NCI-H146 (cell line): ENCODE results near the gene PRSS8.
"Not testable (repeated sequence)": the region's sequence is repeated elsewhere in the genome, so short reads cannot be mapped to it uniquely, and the experiment has no call there.

Experiments
- DNase-seq: peaks from one replicate; lab custom pipeline; 2025; lab: John Stamatoyannopoulos, UW

Gene PRSS8

GRCh38 chr16:31105677-31106213, 29.8 kb downstream of the PRSS8 start:
- DNase-seq: peak; percentile 25

GRCh38 chr16:31100876-31101641, 34.5 kb downstream of the PRSS8 start:
- not testable (repeated sequence) for DNase-seq

- no peak for DNase-seq
These were observed 35.5 kb downstream of the PRSS8 start for GRCh38 chr16:31099860-31100638.

- DNase-seq: peak; percentile 99
These were observed 41.0 kb downstream of the PRSS8 start, which contains the start of gene VKORC1 for GRCh38 chr16:31094424-31095120. VKORC1 (minus strand) TSS chr16:31094797; CDS start chr16:31094729, 68 bp downstream.

- DNase-seq: peak; percentile 55
These were observed 41.5 kb downstream of the PRSS8 start for GRCh38 chr16:31094088-31094423.

GRCh38 chr16:31093132-31093703, 42.3 kb downstream of the PRSS8 start:
- peak; percentile 73 for DNase-seq

- no peak for DNase-seq
These were observed 43.2 kb downstream of the PRSS8 start for GRCh38 chr16:31092330-31092729.

GRCh38 chr16:31090540-31090939, 45.0 kb downstream of the PRSS8 start:
- DNase-seq: no peak

GRCh38 chr16:31089199-31089598, 46.3 kb downstream of the PRSS8 start:
- no peak for DNase-seq

- DNase-seq: no peak
These were observed 46.9 kb downstream of the PRSS8 start, which contains the start of gene PRSS53 for GRCh38 chr16:31088459-31089183. PRSS53 (minus strand) TSS chr16:31088943; CDS start chr16:31088809, 134 bp downstream.

- DNase-seq: no peak
These were observed 47.6 kb downstream of the PRSS8 start for GRCh38 chr16:31087971-31088370.

GRCh38 chr16:31087481-31087880, 48.0 kb downstream of the PRSS8 start:
- DNase-seq: no peak

- DNase-seq: no peak
These were observed 49.0 kb downstream of the PRSS8 start for GRCh38 chr16:31086629-31086906.

- DNase-seq: no peak
These were observed 49.5 kb downstream of the PRSS8 start for GRCh38 chr16:31085873-31086628.

- no peak for DNase-seq
These were observed 50.1 kb downstream of the PRSS8 start for GRCh38 chr16:31085411-31085810.

GRCh38 chr16:31084584-31085302, 50.8 kb downstream of the PRSS8 start:
- DNase-seq: no peak

GRCh38 chr16:31083981-31084380, 51.5 kb downstream of the PRSS8 start:
- DNase-seq: no peak

- no peak for DNase-seq
These were observed 52.0 kb downstream of the PRSS8 start for GRCh38 chr16:31083556-31083955.

- no peak for DNase-seq
These were observed 52.4 kb downstream of the PRSS8 start for GRCh38 chr16:31083081-31083480.
